VCaP (cell line): ENCODE results near the gene HM13.
"Not testable (repeated sequence)": the region's sequence is repeated elsewhere in the genome, so short reads cannot be mapped to it uniquely, and the experiment has no call there.

Experiments used
- H3K27ac ChIP-seq: fragments of 450-650 bp; 2 replicates; pipeline ENCODE4 v1.5.1; 2017
- TF ChIP-seq, protein P1 (sequence below): fragments of 450-650 bp; conservative IDR thresholded peaks from 2 replicates; pipeline ENCODE4 v1.5.1; 2017; ENCODE audit warnings: mild to moderate bottlenecking, moderate library complexity

HM13 gene

DNA sequence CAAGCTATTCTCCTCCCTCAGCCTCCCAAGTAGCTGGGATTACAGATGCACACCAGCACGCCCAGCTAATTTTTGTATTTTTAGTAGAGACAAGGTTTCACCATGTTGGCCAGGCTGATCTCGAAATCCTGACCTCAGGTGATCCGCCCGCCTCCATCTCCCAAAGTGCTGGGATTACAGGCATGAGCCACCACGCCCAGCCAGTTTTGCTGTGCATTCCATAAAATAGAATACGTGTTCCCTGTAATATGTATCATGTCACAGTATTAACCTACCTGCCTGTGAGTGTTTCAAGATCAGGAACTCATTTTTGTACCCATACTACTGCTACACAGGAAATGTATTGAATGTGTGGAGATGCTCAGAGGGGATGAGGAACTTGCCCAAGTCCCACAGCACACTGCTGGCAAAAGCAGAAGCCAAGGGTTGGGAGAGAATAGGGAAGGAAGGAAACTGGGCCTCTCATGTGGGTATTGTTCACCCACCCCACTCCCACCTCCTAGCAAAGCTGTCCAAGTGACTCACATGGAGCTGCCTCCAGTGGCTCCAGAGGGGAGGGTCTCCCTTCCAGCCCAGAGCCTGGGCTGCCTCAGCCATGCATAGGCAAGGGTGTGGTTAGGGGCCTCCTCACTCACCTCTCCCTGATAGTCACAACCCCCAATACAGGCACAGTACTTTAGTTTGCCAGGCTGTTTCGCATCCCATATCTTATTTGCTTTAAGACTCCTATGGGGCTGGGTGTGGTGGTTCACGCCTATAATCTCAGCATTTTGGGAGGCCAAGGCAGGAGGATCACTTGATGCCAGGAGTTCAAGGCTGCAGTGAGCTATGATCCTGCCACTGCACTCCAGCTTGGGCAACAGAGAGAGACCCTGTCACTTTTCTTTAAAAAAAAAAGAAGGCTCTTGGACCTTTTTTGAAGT is 9.4 kb downstream of the HM13 start:
- TF ChIP-seq, protein P1, sequence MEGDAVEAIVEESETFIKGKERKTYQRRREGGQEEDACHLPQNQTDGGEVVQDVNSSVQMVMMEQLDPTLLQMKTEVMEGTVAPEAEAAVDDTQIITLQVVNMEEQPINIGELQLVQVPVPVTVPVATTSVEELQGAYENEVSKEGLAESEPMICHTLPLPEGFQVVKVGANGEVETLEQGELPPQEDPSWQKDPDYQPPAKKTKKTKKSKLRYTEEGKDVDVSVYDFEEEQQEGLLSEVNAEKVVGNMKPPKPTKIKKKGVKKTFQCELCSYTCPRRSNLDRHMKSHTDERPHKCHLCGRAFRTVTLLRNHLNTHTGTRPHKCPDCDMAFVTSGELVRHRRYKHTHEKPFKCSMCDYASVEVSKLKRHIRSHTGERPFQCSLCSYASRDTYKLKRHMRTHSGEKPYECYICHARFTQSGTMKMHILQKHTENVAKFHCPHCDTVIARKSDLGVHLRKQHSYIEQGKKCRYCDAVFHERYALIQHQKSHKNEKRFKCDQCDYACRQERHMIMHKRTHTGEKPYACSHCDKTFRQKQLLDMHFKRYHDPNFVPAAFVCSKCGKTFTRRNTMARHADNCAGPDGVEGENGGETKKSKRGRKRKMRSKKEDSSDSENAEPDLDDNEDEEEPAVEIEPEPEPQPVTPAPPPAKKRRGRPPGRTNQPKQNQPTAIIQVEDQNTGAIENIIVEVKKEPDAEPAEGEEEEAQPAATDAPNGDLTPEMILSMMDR: no peak
- no peak overlapping the region for H3K27ac ChIP-seq

DNA sequence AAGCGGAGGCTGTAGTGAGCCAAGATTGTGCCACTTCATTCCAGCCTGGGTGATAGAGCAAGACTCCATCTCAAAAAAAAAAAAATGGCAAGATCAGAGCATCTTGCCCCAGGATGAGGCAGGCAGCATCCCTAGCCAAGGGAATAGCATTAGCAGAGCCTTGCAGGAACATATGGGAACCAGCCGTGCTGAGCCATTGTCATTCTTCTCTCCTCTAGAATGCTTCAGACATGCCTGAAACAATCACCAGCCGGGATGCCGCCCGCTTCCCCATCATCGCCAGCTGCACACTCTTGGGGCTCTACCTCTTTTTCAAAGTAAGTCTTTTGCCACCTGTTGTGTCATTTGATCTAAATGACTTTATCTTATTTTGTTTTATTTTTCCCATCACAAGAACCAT is 13.0 kb downstream of the HM13 start:
- TF ChIP-seq, protein P1: no peak
- no peak overlapping the region for H3K27ac ChIP-seq

GRCh38 chr20:31535298-31535697 is 21.1 kb downstream of the HM13 start:
- TF ChIP-seq, protein P1: no peak
- H3K27ac ChIP-seq: no peak overlapping the region

GRCh38 chr20:31536575-31536974 is 22.3 kb downstream of the HM13 start:
- no peak overlapping the region for H3K27ac ChIP-seq
- TF ChIP-seq, protein P1: no peak

GRCh38 chr20:31537116-31537871 is 23.1 kb downstream of the HM13 start:
- TF ChIP-seq, protein P1: no peak
- H3K27ac ChIP-seq: no peak overlapping the region

- no peak overlapping the region for H3K27ac ChIP-seq
- TF ChIP-seq, protein P1: no peak
These were observed 23.6 kb downstream of the HM13 start for GRCh38 chr20:31537890-31538289.

- TF ChIP-seq, protein P1: no peak
- H3K27ac ChIP-seq: no peak overlapping the region
These were observed 24.1 kb downstream of the HM13 start for GRCh38 chr20:31538326-31538725.

DNA sequence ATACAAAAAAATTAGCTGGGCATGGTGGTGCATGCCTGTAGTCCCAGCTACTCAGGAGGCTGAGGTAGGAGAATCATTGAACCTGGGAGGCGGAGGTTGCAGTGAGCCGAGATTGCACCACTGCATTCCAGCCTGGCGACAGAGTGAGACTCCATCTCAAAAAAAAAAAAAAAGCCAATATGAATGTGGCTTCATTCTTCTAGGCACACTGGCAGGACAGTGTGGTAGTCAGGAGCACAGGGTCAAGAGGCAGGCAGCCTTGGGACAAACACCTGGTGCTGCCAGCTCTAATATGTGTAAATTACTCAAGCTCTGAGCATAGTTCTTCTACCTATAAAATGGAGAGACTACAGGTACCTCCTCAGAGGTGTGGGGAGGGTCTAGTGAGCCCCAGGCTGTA is 25.4 kb downstream of the HM13 start:
- H3K27ac ChIP-seq: not testable (repeated sequence)
